H1 (cell line): Measurements from ENCODE around the gene CFAP100. TPM values are rescaled to one million over a fixed set of nuclear protein-coding genes. Genes with fewer than 3 reads are reported as not detected.

Experiments
- GTF2F1 ChIP-seq: IDR thresholded peaks from 2 replicates; pipeline ENCODE4 v1.6.1; 2012; ENCODE audit warnings: low read depth, low read length, improper control_type of control experiment, borderline replicate concordance
- KDM4A ChIP-seq: IDR thresholded peaks from one replicate; pipeline ENCODE4 v1.7.1; 2012; ENCODE audit warnings: low read depth, mild to moderate bottlenecking, moderate library complexity, low read length, inconsistent platforms; ENCODE audit not compliant: severe bottlenecking
- polyA plus RNA-seq, 7 experiments: library from polyadenylated mRNA; depleted of rRNA in 3 of 7; stranded (reverse) in 5 of 7; unstranded in 2 of 7; fragments of >200 nt in 5 of 7; fragments of 200-250 nt in 2 of 7; gene quantifications; 1 replicate in 5 of 7; 2 replicates in 1 of 7; 4 replicates in 1 of 7; pipeline versions ENCODE4 v1.2.1 to v1.2.3, GENCODE V29; 2011 to 2013; ENCODE audit warnings: missing spikeins in 2 of 7, mixed read lengths in 2 of 7
- total RNA-seq: library from RNA; stranded (reverse); fragmentation: NEBNext Ultra II Directional; extraction: Animal tissue kit (Norgen Biotek cat#: 25700); gene quantifications from 2 replicates; pipeline ENCODE4 v1.2.1, GENCODE V29; 2021

CFAP100 gene
- total and polyA plus RNA-seq, 2 of the 8 experiments (the other 6 are each of a cell fraction or from before 2014, with no cell fraction given): 0.17 TPM; not detected in 1

GRCh38 chr3:126479642-126480041 lies 84.9 kb downstream of the CFAP100 start (continued):
- TF ChIP-seq KDM4A: no peak
- no peak for TF ChIP-seq GTF2F1
- TF ChIP-seq, all 59 proteins: peak for 0
